Measurements from ENCODE around the gene PRRG4.
"Not testable (repeated sequence)": the region's sequence is repeated elsewhere in the genome, so short reads cannot be mapped to it uniquely, and the experiment has no call there.

Gene PRRG4

DNA sequence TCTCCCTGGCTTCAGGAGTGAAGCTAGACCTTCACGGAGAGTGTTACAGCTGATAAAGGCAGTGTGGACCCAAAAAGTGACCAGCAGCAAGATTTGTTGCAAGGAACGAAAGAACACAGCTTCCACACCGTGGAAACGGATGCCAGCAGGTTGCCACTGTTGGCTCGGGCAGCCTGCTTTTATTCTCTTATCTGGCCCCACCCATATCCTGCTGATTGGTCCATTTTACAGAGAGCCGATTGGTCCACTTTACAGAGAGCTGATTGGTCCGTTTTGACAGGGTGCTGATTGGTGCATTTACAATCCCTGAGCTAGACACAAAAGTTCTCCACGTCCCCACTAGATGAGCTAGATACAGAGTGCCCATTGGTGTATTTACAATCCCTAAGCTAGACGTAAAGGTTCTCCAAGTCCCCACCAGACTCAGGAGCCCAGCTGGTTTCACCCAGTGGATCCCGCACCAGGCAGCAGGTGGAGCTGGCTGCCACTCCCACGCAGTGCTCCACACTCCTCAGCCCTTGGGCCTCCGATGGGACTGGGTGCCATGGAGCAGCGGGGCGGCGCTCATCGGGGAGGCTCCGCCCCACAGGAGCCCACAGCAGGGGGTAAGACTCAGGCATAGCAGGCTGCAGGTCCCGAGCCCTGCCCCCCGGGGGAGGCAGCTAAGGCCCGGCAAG is 58.1 kb downstream of the PRRG4 start:
- DNase-seq = not testable (repeated sequence)

GRCh38 chr11:32888384-32888710 is 58.6 kb downstream of the PRRG4 start:
- DNase-seq = not testable (repeated sequence)

DNA sequence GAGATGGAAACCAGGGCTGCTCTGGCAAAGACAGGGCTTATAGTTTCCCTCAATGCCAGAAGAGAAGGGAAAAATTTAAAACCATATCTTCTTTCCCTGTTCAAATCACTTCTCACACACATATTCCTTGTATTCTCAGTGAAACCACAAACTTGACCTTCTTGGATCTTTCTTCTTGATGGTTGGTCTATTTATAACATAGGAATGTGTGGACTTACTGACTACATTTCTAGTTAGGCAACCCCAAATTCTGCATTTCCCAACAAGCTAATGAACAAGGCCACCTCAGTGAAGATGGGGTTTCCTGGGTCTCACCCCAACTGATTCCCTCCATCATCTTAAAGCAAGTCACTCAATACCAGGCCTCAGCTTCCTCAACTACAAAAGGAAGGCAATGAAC is 59.1 kb downstream of the PRRG4 start:
- no peak for DNase-seq

GRCh38 chr11:32890843-32891656 is 61.3 kb downstream of the PRRG4 start:
- DNase-seq = no peak

DNA sequence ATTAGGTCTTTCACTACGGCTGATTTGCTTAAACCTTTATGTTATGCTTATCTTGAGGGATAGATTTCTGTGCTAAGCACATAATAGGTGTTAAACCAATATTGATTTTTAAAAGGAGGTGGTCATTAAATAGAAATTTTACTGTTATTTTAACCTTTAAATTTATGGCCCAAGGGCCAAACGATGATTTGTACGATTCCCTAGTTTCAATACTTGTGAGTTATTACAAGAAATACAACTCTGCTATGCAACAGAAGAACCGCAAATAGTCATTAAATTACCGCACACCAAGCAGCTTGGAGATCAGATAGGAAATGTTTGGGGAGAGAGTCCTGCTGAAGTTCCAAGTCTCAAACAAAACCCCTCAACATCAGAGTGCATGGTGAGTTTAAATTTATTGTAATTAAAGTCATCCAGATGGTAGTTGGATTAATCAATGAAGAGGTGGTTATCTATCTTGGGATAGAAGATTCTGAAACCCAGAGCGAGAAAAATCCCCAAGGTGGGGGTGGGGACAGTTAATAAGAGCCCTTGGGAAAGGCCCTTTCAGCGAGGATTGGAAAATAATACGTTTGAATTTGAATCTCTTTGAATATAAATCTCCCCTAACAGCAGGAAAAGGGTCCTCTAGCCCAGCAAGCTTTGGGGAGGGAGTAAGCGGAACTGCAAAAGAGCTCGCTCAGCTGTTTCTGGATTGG is 62.1 kb downstream of the PRRG4 start:
- no peak for DNase-seq

- peak; percentile 10 for DNase-seq
Measured at GRCh38 chr11:32892355-32893092, 62.8 kb downstream of the PRRG4 start, which contains the start of gene QSER1. Gene QSER1, plus strand, starts transcription at chr11:32892811. Its CDS starts 315 bp downstream, at chr11:32893126.

- no peak for DNase-seq
Measured at GRCh38 chr11:32893093-32893342, 63.3 kb downstream of the PRRG4 start.

- no peak for DNase-seq
Measured at GRCh38 chr11:32893343-32894148, 63.8 kb downstream of the PRRG4 start.

GRCh38 chr11:32894149-32894827 is 64.6 kb downstream of the PRRG4 start:
- peak; percentile 19 for DNase-seq

DNA sequence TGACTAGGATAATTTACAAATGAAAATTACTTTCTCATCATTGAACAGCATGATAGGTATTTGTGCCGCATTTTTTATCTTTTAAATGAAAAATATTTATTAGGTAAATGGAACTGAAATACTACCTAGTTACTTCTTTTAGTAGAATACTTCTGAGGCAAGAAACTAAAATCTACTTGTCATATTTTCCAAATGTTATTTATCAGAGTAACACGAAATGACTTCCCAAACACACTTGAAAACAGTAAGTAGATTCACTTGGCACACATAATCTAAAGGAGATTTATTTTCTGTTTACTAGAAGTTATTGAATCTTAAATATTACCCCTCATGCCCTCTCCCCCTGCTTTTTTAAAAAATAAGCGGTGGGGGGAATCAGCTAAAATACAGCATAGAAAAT is 65.2 kb downstream of the PRRG4 start:
- no peak for DNase-seq

DNA sequence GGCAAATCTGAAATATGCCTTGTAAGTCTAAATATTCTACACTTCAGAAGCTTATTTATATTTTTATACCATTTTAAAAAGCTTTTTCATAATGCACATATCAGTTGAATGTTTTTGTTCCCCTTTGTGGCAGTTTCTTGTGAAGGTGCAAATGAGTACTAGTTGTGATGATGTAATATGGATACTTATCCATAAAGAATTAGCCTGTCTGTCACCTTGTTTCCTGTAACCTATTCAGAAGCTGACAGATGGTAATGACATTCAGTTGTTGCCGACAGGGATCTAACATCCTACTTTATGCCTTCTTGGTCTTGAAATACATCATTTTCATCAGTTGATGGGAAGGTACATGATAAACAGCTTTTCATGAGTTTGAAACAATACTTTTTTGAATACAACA is 65.7 kb downstream of the PRRG4 start:
- DNase-seq = no peak

GRCh38 chr11:32897103-32897502 is 67.4 kb downstream of the PRRG4 start:
- DNase-seq = no peak

GRCh38 chr11:32899438-32899837 is 69.7 kb downstream of the PRRG4 start:
- no peak for DNase-seq

DNA sequence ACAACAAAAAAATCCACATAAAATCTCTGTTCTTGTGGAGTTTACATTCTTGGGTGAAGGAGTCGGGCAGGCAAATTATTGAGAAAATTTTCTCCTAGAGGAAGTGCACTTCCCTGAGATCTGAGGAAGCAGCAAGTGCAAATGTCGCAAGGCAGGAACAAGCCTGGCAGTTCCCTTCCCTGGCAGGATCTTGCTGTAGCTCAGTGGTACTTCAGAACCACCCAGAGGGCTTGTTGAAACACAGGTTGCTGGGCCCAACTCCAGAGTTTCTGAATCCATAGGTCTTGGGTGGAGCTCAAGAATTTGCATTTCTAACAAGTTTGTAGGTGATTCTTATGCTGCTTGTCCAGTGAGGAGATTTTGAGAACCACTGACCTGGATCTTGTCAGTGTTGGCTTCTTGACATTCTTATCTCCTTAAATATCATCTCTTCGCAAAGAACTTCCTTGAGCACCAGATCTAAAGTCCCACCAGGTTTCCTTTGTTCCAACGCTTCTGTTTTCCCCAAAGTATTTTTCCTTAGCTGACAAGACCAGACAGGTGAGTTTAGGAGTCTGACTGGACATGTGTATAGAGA is 72.5 kb downstream of the PRRG4 start:
- DNase-seq = no peak

DNA sequence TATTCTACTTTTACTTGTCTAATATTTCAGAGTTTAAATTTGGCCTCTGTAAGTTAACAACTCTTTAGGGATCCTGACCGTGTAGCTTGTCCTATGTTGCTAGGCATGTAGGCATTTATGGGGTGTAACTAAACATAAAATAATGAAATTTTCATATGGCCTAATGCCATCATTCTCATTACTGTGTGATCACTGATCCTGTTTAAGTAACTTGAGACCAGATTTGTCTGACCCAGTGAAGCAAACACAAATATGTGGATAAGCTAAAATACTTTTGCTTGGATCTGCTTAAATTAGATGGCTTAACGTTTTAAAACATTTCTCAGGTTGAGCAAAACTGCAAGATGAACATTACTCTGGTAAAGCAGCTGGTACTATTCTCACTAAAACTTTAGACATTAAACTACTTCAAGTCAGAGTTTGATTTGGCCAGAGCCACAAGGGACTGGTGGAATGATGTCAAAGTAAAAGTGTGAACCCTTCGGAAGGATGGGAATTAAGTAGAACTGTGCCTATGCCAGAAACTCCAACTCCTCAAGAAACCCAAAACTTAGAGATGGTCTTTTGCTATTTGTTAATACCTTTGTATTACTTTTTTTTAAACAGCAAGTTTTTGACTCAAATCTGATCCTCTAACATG is 75.4 kb downstream of the PRRG4 start:
- DNase-seq = no peak
